Gastroesophageal sphincter (tissue), 4 donors: ENCODE measurements around the gene BCDIN3D. TPM values are rescaled to one million over a fixed set of nuclear protein-coding genes. Genes with fewer than 3 reads are reported as not detected.

ENCODE experiments used
- ATAC-seq: fragments of 150-250 bp; one replicate; pipeline ENCODE4 v1.9.1; 2016; ENCODE audit warnings: mild to moderate bottlenecking, moderate library complexity
- H3K27ac ChIP-seq, 4 donors: fragments of 200-600 bp; sonication (generic) in 3 of 4; 1 replicate in 3 of 4; 2 replicates in 1 of 4; pipeline ENCODE4 v1.5.1; 2016 to 2019
- H3K27me3 ChIP-seq: fragments of 200-600 bp; sonication (generic); one replicate; pipeline ENCODE4 v1.5.1; 2019
- H3K36me3 ChIP-seq, 2 donors: fragments of 200-600 bp; sonication (generic); one replicate each; pipeline ENCODE4 v1.5.1; 2019; ENCODE audit warnings: control low read depth in 1 of 2
- H3K4me1 ChIP-seq, 3 donors: fragments of 200-600 bp; sonication (generic); 1 replicate in 2 of 3; 2 replicates in 1 of 3; pipeline ENCODE4 v1.5.1; 2016 to 2019; ENCODE audit warnings: control low read depth in 2 of 3
- H3K4me3 ChIP-seq, 2 donors: fragments of 200-600 bp; sonication (generic); one replicate each; pipeline ENCODE4 v1.5.1; 2019; ENCODE audit warnings: mild to moderate bottlenecking in 1 of 2, moderate library complexity in 1 of 2
- H3K9me3 ChIP-seq, 3 donors: fragments of 200-600 bp; sonication (generic); one replicate each; pipeline ENCODE4 v1.5.1; 2017 to 2019; ENCODE audit warnings: control low read depth in 2 of 3
- CTCF ChIP-seq, 4 experiments: fragments of 200-600 bp in 2 of 4; fragments of 450-650 bp in 2 of 4; sonication (generic) in 1 of 4; IDR thresholded peaks; one replicate each; pipeline ENCODE4 v1.5.1; 2017 to 2019; ENCODE audit warnings: antibody characterized with exemption in 4 of 4, mild to moderate bottlenecking in 2 of 4, moderate library complexity in 2 of 4
- EP300 ChIP-seq: sonication (generic); formaldehyde crosslinking; IDR thresholded peaks from one replicate; pipeline ENCODE4 v1.6.1; 2017; ENCODE audit warnings: antibody characterized with exemption, mild to moderate bottlenecking
- POLR2A ChIP-seq, 2 donors: fragments of 450-650 bp; IDR thresholded peaks; one replicate each; pipeline ENCODE4 v1.6.1; 2017; ENCODE audit warnings: antibody characterized with exemption in 2 of 2, mild to moderate bottlenecking in 2 of 2, moderate library complexity in 1 of 2
- POLR2AphosphoS5 ChIP-seq: sonication (generic); formaldehyde crosslinking; IDR thresholded peaks from one replicate; pipeline ENCODE4 v1.6.1; 2017; ENCODE audit warnings: antibody characterized with exemption
- WGBS, 2 donors: methylation state at CpG; one replicate each; pipeline ENCODE4 v1.1.5; 2018; ENCODE audit warnings: low coverage in 1 of 2; 5-methylcytosine and 5-hydroxymethylcytosine counted together
- total RNA-seq, 4 donors: library from RNA; depleted of rRNA; stranded (reverse); fragments of >200 nt; gene quantifications; one replicate each; pipeline ENCODE4 v1.1.0, GENCODE V29; 2016

The BCDIN3D gene
- total RNA-seq, 4 donors from 2014 or later: 2.6 to 4.7 (median 3.4) TPM

- no peak for ATAC-seq
- TF ChIP-seq EP300: no peak
- no peak for TF ChIP-seq POLR2A (IDR thresholded peaks at IDR 0.05)
- no peak for TF ChIP-seq POLR2AphosphoS5
- TF ChIP-seq CTCF (IDR thresholded peaks at IDR 0.05): no peak
- WGBS, 2 donors: 94 to 97% methylated on average over 2 to 6 of the region's 14 CpGs
- no peak overlapping the region for H3K4me3 ChIP-seq
- no peaks in the 10 kb centered on the region for H3K36me3 ChIP-seq
- H3K27ac ChIP-seq: peak overlapping the region in 3 of 4 donors; percentile 57 to 64 (median 58)
- peaks cover 0 to 34% (median 15%) of the 10 kb centered on the region in 3 donors for H3K4me1 ChIP-seq
- peaks cover 6% of the 10 kb centered on the region for H3K27me3 ChIP-seq
- no peaks in the 10 kb centered on the region for H3K9me3 ChIP-seq
These were observed 27.1 kb upstream of the BCDIN3D start for GRCh38 chr12:49869816-49870500.

GRCh38 chr12:49868952-49869815 lies 26.3 kb upstream of the BCDIN3D start:
- no peaks in the 10 kb centered on the region for H3K36me3 ChIP-seq
- 23% methylated on average over 7 of the region's 16 CpGs; no CpG with 5 or more reads in 1 of the 2 donors for WGBS, 2 donors
- no peaks in the 10 kb centered on the region for H3K27me3 ChIP-seq
- TF ChIP-seq POLR2A (IDR thresholded peaks at IDR 0.05) (no peak), CTCF (IDR thresholded peaks at IDR 0.05) (no peak), EP300 (no peak), POLR2AphosphoS5 (peak; percentile 30)
- H3K9me3 ChIP-seq: no peaks in the 10 kb centered on the region
- H3K27ac ChIP-seq: peak overlapping the region in 3 of 4 donors; percentile 58 to 64 (median 62)
- no peak overlapping the region for H3K4me3 ChIP-seq
- peaks cover 0 to 34% (median 15%) of the 10 kb centered on the region in 3 donors for H3K4me1 ChIP-seq
- peak; percentile 92 for ATAC-seq

GRCh38 chr12:49868449-49868848 lies 25.5 kb upstream of the BCDIN3D start:
- Histone ChIP-seq H3K4me1 (peaks cover 0 to 34% (median 15%) of the 10 kb centered on the region in 3 donors), H3K27me3 (no peaks in the 10 kb centered on the region), H3K36me3 (no peaks in the 10 kb centered on the region), H3K4me3 (no peak overlapping the region), H3K9me3 (no peaks in the 10 kb centered on the region), H3K27ac (peak overlapping the region in 3 of 4 donors; percentile 58 to 64 (median 62))
- WGBS, 2 donors: 70 to 93% methylated on average over 6 to 10 of the region's 16 CpGs
- TF ChIP-seq POLR2A (IDR thresholded peaks at IDR 0.05) (no peak), CTCF (IDR thresholded peaks at IDR 0.05) (no peak), EP300 (no peak), POLR2AphosphoS5 (no peak)
- ATAC-seq: no peak

GRCh38 chr12:49867570-49868341 lies 24.9 kb upstream of the BCDIN3D start:
- TF ChIP-seq EP300: no peak
- TF ChIP-seq CTCF (IDR thresholded peaks at IDR 0.05): no peak
- TF ChIP-seq POLR2A (IDR thresholded peaks at IDR 0.05): no peak
- TF ChIP-seq POLR2AphosphoS5: no peak
- H3K27me3 ChIP-seq: no peaks in the 10 kb centered on the region
- H3K36me3 ChIP-seq: no peaks in the 10 kb centered on the region
- H3K9me3 ChIP-seq: no peaks in the 10 kb centered on the region
- no peak for ATAC-seq
- H3K27ac ChIP-seq: peak overlapping the region in 3 of 4 donors; percentile 58 to 64 (median 62)
- 31 to 45% methylated on average over 4 to 10 of the region's 11 CpGs for WGBS, 2 donors
- peaks cover 0 to 34% (median 15%) of the 10 kb centered on the region in 3 donors for H3K4me1 ChIP-seq
- H3K4me3 ChIP-seq: no peak overlapping the region
